Tibial nerve (tissue), 4 donors: ENCODE measurements around the gene TMEM253. TPM values are rescaled to one million over a fixed set of nuclear protein-coding genes. Genes with fewer than 3 reads are reported as not detected.

Experiments used
- DNase-seq, 2 donors: peaks; one replicate each; pipeline ENCODE4 v3.0.0-alpha.2; 2019; ENCODE audit warnings: low spot score in 2 of 2
- H3K27ac ChIP-seq, 4 donors: fragments of 200-600 bp; sonication (generic) in 3 of 4; one replicate each; pipeline ENCODE4 v1.5.1; 2017 to 2019; ENCODE audit warnings: mild to moderate bottlenecking in 1 of 4
- H3K27me3 ChIP-seq, 2 donors: fragments of 200-600 bp; sonication (generic) in 1 of 2; one replicate each; pipeline versions ENCODE4 v1.5.1 to v1.6.0; 2017 to 2019
- H3K36me3 ChIP-seq, 3 donors: fragments of 200-600 bp; sonication (generic); one replicate each; pipeline ENCODE4 v1.5.1; 2018 to 2019
- H3K4me1 ChIP-seq, 4 donors: fragments of 200-600 bp; sonication (generic) in 3 of 4; one replicate each; pipeline ENCODE4 v1.5.1; 2017 to 2019
- H3K4me3 ChIP-seq, 4 donors: fragments of 200-600 bp; sonication (generic) in 3 of 4; one replicate each; pipeline ENCODE4 v1.5.1; 2017 to 2019; ENCODE audit warnings: mild to moderate bottlenecking in 1 of 4, moderate library complexity in 1 of 4
- H3K9me3 ChIP-seq, 4 donors: fragments of 200-600 bp; sonication (generic) in 3 of 4; one replicate each; pipeline ENCODE4 v1.5.1; 2017 to 2019
- CTCF ChIP-seq, 5 experiments: fragments of 200-600 bp in 3 of 5; fragments of 450-650 bp in 2 of 5; sonication (generic) in 3 of 5; IDR thresholded peaks; one replicate each; pipeline ENCODE4 v1.5.1; 2016 to 2019; ENCODE audit warnings: antibody characterized with exemption in 5 of 5, mild to moderate bottlenecking in 3 of 5, moderate library complexity in 2 of 5
- EP300 ChIP-seq, 2 donors: sonication (generic); formaldehyde crosslinking; IDR thresholded peaks; one replicate each; pipeline ENCODE4 v1.6.1; 2017; ENCODE audit warnings: antibody characterized with exemption in 2 of 2, mild to moderate bottlenecking in 1 of 2
- POLR2A ChIP-seq, 2 donors: fragments of 450-650 bp; IDR thresholded peaks; one replicate each; pipeline ENCODE4 v1.6.1; 2017; ENCODE audit warnings: antibody characterized with exemption in 2 of 2, mild to moderate bottlenecking in 2 of 2, moderate library complexity in 2 of 2
- WGBS, 2 donors: methylation state at CpG; one replicate each; pipeline ENCODE4 v1.1.5; 2018; 5-methylcytosine and 5-hydroxymethylcytosine counted together
- total RNA-seq, 4 donors: library from RNA; depleted of rRNA; stranded (reverse); fragments of >200 nt; gene quantifications; one replicate each; pipeline ENCODE4 v1.1.0, GENCODE V29; 2016

TMEM253 gene
- total RNA-seq, 4 donors from 2014 or later, result 0.44 to 0.63 TPM; not detected in 2

- peaks cover 0 to 76% (median 21%) of the 10 kb centered on the region in 4 donors for H3K4me1 ChIP-seq
- TF ChIP-seq CTCF (IDR thresholded peaks at IDR 0.05) (no peak), POLR2A (IDR thresholded peaks at IDR 0.05) (no peak), EP300 (IDR thresholded peaks at IDR 0.05) (no peak)
- DNase-seq, result no peak
- 40 to 42% methylated on average over 6 of the region's 6 CpGs for WGBS, 2 donors
- H3K36me3 ChIP-seq, result peaks cover 0 to 27% (median 0%) of the 10 kb centered on the region in 3 donors
- H3K4me3 ChIP-seq, result no peak overlapping the region
- H3K27ac ChIP-seq, result peak overlapping the region in 2 of 4 donors; percentile 77 to 97
- H3K9me3 ChIP-seq, result no peaks in the 10 kb centered on the region
- no peaks in the 10 kb centered on the region for H3K27me3 ChIP-seq
These were observed 5.2 kb upstream of the TMEM253 start for GRCh38 chr14:21095430-21096205.

DNA sequence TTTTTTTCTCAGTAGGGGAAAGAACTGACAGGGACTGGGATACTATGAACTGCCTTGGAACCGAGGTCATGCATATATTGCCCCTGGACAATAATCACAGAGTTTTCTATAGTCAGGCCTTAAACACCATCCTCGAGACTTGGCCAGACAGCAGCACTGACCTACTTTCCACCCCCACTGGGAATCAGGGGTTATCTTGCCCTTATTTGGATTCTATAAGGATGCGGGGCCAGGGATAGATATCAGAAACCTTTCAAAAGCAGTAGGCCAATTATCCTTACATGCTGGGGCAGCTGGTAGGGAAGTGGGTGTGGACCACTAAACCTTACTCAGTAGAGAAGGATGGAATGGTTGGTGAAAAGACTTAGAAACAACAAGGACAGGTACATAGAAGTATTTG is 4.4 kb upstream of the TMEM253 start:
- H3K27ac ChIP-seq, result peak overlapping the region in 3 of 4 donors; percentile 89 to 99 (median 97)

GRCh38 chr14:21096978-21097635 is 3.8 kb upstream of the TMEM253 start:
- Histone ChIP-seq H3K4me1 (peaks cover 0 to 70% (median 20%) of the 10 kb centered on the region in 4 donors), H3K27ac (peak overlapping the region; percentile 86 to 99 (median 93)), H3K4me3 (peak overlapping the region; percentile 37 to 83 (median 52)), H3K27me3 (no peaks in the 10 kb centered on the region), H3K9me3 (no peaks in the 10 kb centered on the region), H3K36me3 (peaks cover 0 to 12% (median 0%) of the 10 kb centered on the region in 3 donors)
- no peak for DNase-seq
- TF ChIP-seq POLR2A (IDR thresholded peaks at IDR 0.05), result no peak
- no peak for TF ChIP-seq CTCF (IDR thresholded peaks at IDR 0.05)
- TF ChIP-seq EP300 (IDR thresholded peaks at IDR 0.05), result no peak
- WGBS, 2 donors, result 40 to 41% methylated on average over 10 of the region's 10 CpGs

More for the DNA sequence above, 4.4 kb upstream of the TMEM253 start:
- Histone ChIP-seq H3K27me3 (no peaks in the 10 kb centered on the region), H3K4me1 (peaks cover 0 to 74% (median 21%) of the 10 kb centered on the region in 4 donors), H3K4me3 (no peak overlapping the region), H3K36me3 (peaks cover 0 to 19% (median 0%) of the 10 kb centered on the region in 3 donors), H3K9me3 (no peaks in the 10 kb centered on the region)
- DNase-seq, result no peak
- 36 to 47% methylated on average over 3 of the region's 3 CpGs for WGBS, 2 donors
- TF ChIP-seq POLR2A (IDR thresholded peaks at IDR 0.05) (no peak), EP300 (IDR thresholded peaks at IDR 0.05) (no peak), CTCF (IDR thresholded peaks at IDR 0.05) (no peak)

DNA sequence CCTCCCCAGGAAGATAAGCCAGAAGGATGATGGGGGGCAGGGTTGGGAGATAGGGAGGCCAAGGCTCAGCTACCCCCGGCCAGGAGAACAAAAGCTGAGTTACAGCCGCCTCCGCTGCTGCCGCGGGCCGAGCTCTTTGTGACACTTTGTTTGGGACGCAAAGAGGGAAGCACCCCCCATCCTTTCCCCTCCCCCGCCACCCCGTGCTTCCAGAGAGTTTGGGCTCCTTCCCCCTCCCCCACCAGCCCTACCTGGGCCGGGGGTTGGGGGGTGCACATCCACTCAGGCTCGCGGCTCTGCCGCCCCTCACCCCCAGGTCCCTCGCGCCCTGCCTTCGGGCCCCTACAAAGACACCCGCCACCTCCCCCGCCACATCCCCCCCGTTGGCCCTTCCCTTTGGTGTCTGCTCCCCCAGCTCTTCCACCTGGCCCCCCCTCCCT is 3.2 kb upstream of the TMEM253 start:
- H3K9me3 ChIP-seq, result no peaks in the 10 kb centered on the region
- peaks cover 0 to 67% (median 17%) of the 10 kb centered on the region in 4 donors for H3K4me1 ChIP-seq
- TF ChIP-seq POLR2A (IDR thresholded peaks at IDR 0.05), result no peak
- H3K27me3 ChIP-seq, result no peaks in the 10 kb centered on the region
- no peak for DNase-seq
- WGBS, 2 donors, result 1 to 6% methylated on average over 13 to 16 of the region's 19 CpGs
- H3K36me3 ChIP-seq, result peaks cover 0 to 8% (median 0%) of the 10 kb centered on the region in 3 donors
- peak overlapping the region; percentile 86 to 99 (median 93) for H3K27ac ChIP-seq
- peak overlapping the region; percentile 37 to 83 (median 52) for H3K4me3 ChIP-seq

- peaks cover 0 to 67% (median 21%) of the 10 kb centered on the region in 4 donors for H3K4me1 ChIP-seq
- peak within 1 kb of the TSS; percentile 90 to 99 (median 96) for H3K27ac ChIP-seq
- no peaks in the 10 kb centered on the region for H3K27me3 ChIP-seq
- TF ChIP-seq CTCF (IDR thresholded peaks at IDR 0.05), result peak in 4 of 5 experiments; percentile 9 to 23 (median 18)
- peak in 1 of 2 donors; percentile 50 for TF ChIP-seq EP300 (IDR thresholded peaks at IDR 0.05)
- TF ChIP-seq POLR2A (IDR thresholded peaks at IDR 0.05), result peak in 1 of 2 donors; percentile 16
- H3K4me3 ChIP-seq, result peak within 1 kb of the TSS; percentile 37 to 83 (median 62)
- H3K36me3 ChIP-seq, result peaks cover 0 to 2% (median 0%) of the 10 kb centered on the region in 3 donors
- H3K9me3 ChIP-seq, result no peaks in the 10 kb centered on the region
- DNase-seq, result peak in 1 of 2 donors; percentile 47
- WGBS, 2 donors, result 1 to 3% methylated on average over 13 to 36 of the region's 90 CpGs
These were observed 2.6 kb upstream of the TMEM253 start, which contains the start of gene ZNF219 for GRCh38 chr14:21098076-21098891. TSS of gene ZNF219 (minus strand) at chr14:21098655. CDS start at chr14:21093591, 5,064 bp downstream.
